Adrenal gland (tissue), 5 donors: ENCODE measurements around the gene COL4A5.

Source experiments
- CTCF ChIP-seq, 6 experiments: fragments of 450-650 bp in 4 of 6; fragments of 200-600 bp in 2 of 6; sonication (generic) in 1 of 6; IDR thresholded peaks; 1 replicate in 5 of 6; 2 replicates in 1 of 6; pipeline versions ENCODE4 v1.5.1 to v1.8.0; 2016 to 2021; ENCODE audit warnings: antibody characterized with exemption in 6 of 6, mild to moderate bottlenecking in 2 of 6, moderate library complexity in 1 of 6
- POLR2A ChIP-seq, 2 donors: fragments of 450-650 bp; IDR thresholded peaks; one replicate each; pipeline ENCODE4 v1.6.1; 2017; ENCODE audit warnings: antibody characterized with exemption in 2 of 2, mild to moderate bottlenecking in 2 of 2, moderate library complexity in 1 of 2
- donor health status: DM: no; HTN: no; CAD: no.

DNA sequence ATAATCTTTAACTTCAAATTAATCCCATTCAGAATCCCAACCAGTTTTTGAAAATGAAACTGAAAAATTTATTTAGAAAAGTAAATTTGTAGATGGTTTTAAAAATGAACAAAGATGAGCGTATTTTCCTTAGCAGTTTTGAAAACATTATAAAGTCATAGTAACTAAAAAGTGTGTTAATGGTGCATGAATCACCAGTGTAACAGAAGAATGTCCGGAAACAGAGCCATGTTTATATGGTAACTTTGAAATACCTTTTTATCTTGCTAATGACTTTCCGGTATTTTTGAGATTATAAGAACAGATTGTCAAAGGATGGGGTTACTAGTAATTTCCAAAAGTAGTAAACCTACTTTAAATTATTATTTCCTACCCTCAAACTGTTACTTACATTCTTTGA is 150.9 kb downstream of the COL4A5 start:
- TF ChIP-seq CTCF (IDR thresholded peaks at IDR 0.05) (no peak), POLR2A (IDR thresholded peaks at IDR 0.05) (no peak)
